ENCODE results near the gene CDC23. TPM values are rescaled to one million over a fixed set of nuclear protein-coding genes. Genes with fewer than 3 reads are reported as not detected.
"Not testable (repeated sequence)": the region's sequence is repeated elsewhere in the genome, so short reads cannot be mapped to it uniquely, and the experiment has no call there.

Gene CDC23
- total and polyA plus RNA-seq, 7 donors: 7.2 to 15.0 (median 13.4) TPM

- no peak for TF ChIP-seq CTCF (IDR thresholded peaks at IDR 0.05)
- DNase-seq: no peak
- H3K36me3 ChIP-seq (ENCODE audit: insufficient read depth in 1 of 2, low read depth in 1 of 2): no peaks in the 10 kb centered on the region
Measured at GRCh38 chr5:138224712-138225111, 11.6 kb upstream of the CDC23 start.

GRCh38 chr5:138223532-138223931 lies 10.4 kb upstream of the CDC23 start:
- DNase-seq: no peak
- Histone ChIP-seq H3K27me3 (ENCODE audit: insufficient read depth in 3 of 3, low read length in 2 of 3) (no peaks in the 10 kb centered on the region), H3K4me3 (no peak overlapping the region), H3K4me1 (no peaks in the 10 kb centered on the region), H3K9me3 (no peaks in the 10 kb centered on the region), H3K27ac (no peak overlapping the region), H3K36me3 (ENCODE audit: insufficient read depth in 1 of 2, low read depth in 1 of 2) (no peaks in the 10 kb centered on the region)
- no peak for TF ChIP-seq CTCF (IDR thresholded peaks at IDR 0.05)
- 90 to 100% (median 95%) methylated on average over 1 of the region's 1 CpG for WGBS, 3 donors
- ATAC-seq: no peak
- intact Hi-C loops (cut with DNase I): loop anchor here (5.0 to 10.0 kb wide), 4 partner anchors 59 to 271 kb away; no protein-coding TSS in a partner anchor

More at GRCh38 chr5:138224712-138225111, 11.6 kb upstream of the CDC23 start:
- 77 to 87% (median 83%) methylated on average over 6 of the region's 6 CpGs for WGBS, 3 donors
- no peaks in the 10 kb centered on the region for H3K9me3 ChIP-seq
- no peak overlapping the region for H3K4me3 ChIP-seq
- intact Hi-C loops (cut with DNase I): loop anchor here (5.0 to 10.0 kb wide), 4 partner anchors 58 to 270 kb away; no protein-coding TSS in a partner anchor
- no peaks in the 10 kb centered on the region for H3K4me1 ChIP-seq
- no peak overlapping the region for H3K27ac ChIP-seq
- no peaks in the 10 kb centered on the region for H3K27me3 ChIP-seq (ENCODE audit: insufficient read depth in 3 of 3, low read length in 2 of 3)
- no peak for ATAC-seq

- Histone ChIP-seq H3K4me1 (peaks cover 9% of the 10 kb centered on the region), H3K36me3 (ENCODE audit: insufficient read depth in 1 of 2, low read depth in 1 of 2) (no peaks in the 10 kb centered on the region), H3K27me3 (ENCODE audit: insufficient read depth in 3 of 3, low read length in 2 of 3) (no peaks in the 10 kb centered on the region), H3K27ac (no peak overlapping the region), H3K4me3 (no peak overlapping the region), H3K9me3 (no peaks in the 10 kb centered on the region)
- intact Hi-C loops (cut with DNase I): no loop called here
- TF ChIP-seq CTCF (IDR thresholded peaks at IDR 0.05): no peak
- ATAC-seq (no peak), DNase-seq (no peak)
- 88 to 91% (median 91%) methylated on average over 2 of the region's 2 CpGs for WGBS, 3 donors
Measured at GRCh38 chr5:138216799-138217198, 3.7 kb upstream of the CDC23 start.

GRCh38 chr5:138212828-138213160 lies 329 bp downstream of the CDC23 start:
- Histone ChIP-seq H3K4me1 (peaks cover 14% of the 10 kb centered on the region), H3K27me3 (ENCODE audit: insufficient read depth in 3 of 3, low read length in 2 of 3) (no peaks in the 10 kb centered on the region), H3K36me3 (ENCODE audit: insufficient read depth in 1 of 2, low read depth in 1 of 2) (peaks cover 0 to 29% of the 10 kb centered on the region in 2 donors), H3K9me3 (no peaks in the 10 kb centered on the region), H3K27ac (peak overlapping the region; percentile 82), H3K4me3 (peak overlapping the region; percentile 86)
- 0% methylated on average over 8 of the region's 8 CpGs for WGBS, 3 donors
- no peak for TF ChIP-seq CTCF (IDR thresholded peaks at IDR 0.05)
- intact Hi-C loops (cut with DNase I): no loop called here
- DNase-seq (peak in 1 of 2 donors; percentile 17), ATAC-seq (peak; percentile 31 to 60 (median 36))

- Histone ChIP-seq H3K4me1 (peaks cover 14% of the 10 kb centered on the region), H3K27ac (no peak overlapping the region), H3K9me3 (no peaks in the 10 kb centered on the region), H3K4me3 (no peak overlapping the region), H3K27me3 (ENCODE audit: insufficient read depth in 3 of 3, low read length in 2 of 3) (no peaks in the 10 kb centered on the region), H3K36me3 (ENCODE audit: insufficient read depth in 1 of 2, low read depth in 1 of 2) (peaks cover 0 to 34% of the 10 kb centered on the region in 2 donors)
- WGBS, 3 donors: 76 to 89% (median 83%) methylated on average over 3 of the region's 3 CpGs
- DNase-seq (no peak), ATAC-seq (no peak)
- no peak for TF ChIP-seq CTCF (IDR thresholded peaks at IDR 0.05)
- intact Hi-C loops (cut with DNase I): no loop called here
Measured at GRCh38 chr5:138210985-138211384, 2.1 kb downstream of the CDC23 start.

GRCh38 chr5:138193859-138194258 lies 19.3 kb downstream of the CDC23 start:
- H3K27ac ChIP-seq; H3K9me3 ChIP-seq; H3K4me3 ChIP-seq; ATAC-seq; H3K27me3 ChIP-seq (ENCODE audit: insufficient read depth in 3 of 3, low read length in 2 of 3); DNase-seq; intact Hi-C loops (cut with DNase I); H3K4me1 ChIP-seq: not testable (repeated sequence)
- WGBS, 3 donors: 86 to 94% (median 89%) methylated on average over 5 to 8 of the region's 8 CpGs
- peaks cover 8 to 94% of the 10 kb centered on the region in 2 donors for H3K36me3 ChIP-seq (ENCODE audit: insufficient read depth in 1 of 2, low read depth in 1 of 2)

Data from psoas muscle (tissue), 8 donors.